GM10266 (cell line): ENCODE data around the gene RPTOR.

Source experiments
- DNase-seq: peaks from one replicate; pipeline ENCODE4 v3.0.0; 2012; ENCODE audit errors: extremely low spot score
- CTCF ChIP-seq: IDR thresholded peaks from 2 replicates; pipeline ENCODE4 v1.5.1; 2012; ENCODE audit warnings: mild to moderate bottlenecking, low read depth; ENCODE audit not compliant: control insufficient read depth, insufficient read depth; ENCODE audit errors: missing control alignments

RPTOR gene

GRCh38 chr17:80766290-80766855 lies 221.7 kb downstream of the RPTOR start:
- DNase-seq = no peak

GRCh38 chr17:80768389-80768788 lies 223.8 kb downstream of the RPTOR start:
- DNase-seq = no peak
- TF ChIP-seq CTCF = no peak

More at GRCh38 chr17:80766290-80766855, 221.7 kb downstream of the RPTOR start:
- TF ChIP-seq CTCF = no peak

- no peak for TF ChIP-seq CTCF
Measured at GRCh38 chr17:80768936-80769335, 224.3 kb downstream of the RPTOR start.

GRCh38 chr17:80769516-80769915 lies 224.9 kb downstream of the RPTOR start:
- no peak for DNase-seq
- no peak for TF ChIP-seq CTCF

More at GRCh38 chr17:80768936-80769335, 224.3 kb downstream of the RPTOR start:
- no peak for DNase-seq

GRCh38 chr17:80769936-80770625 lies 225.4 kb downstream of the RPTOR start:
- no peak for TF ChIP-seq CTCF
- DNase-seq = no peak

GRCh38 chr17:80770881-80771611 lies 226.4 kb downstream of the RPTOR start:
- TF ChIP-seq CTCF = no peak
- DNase-seq = no peak

GRCh38 chr17:80771612-80772005 lies 227.0 kb downstream of the RPTOR start:
- TF ChIP-seq CTCF = no peak
- DNase-seq = no peak
